ENCODE measurements around the gene ZMAT5.

- TF ChIP-seq CEBPB (IDR thresholded peaks at IDR 0.05) (no peak), TP53 (CRISPR knock-in tag; IDR thresholded peaks at IDR 0.05) (no peak), JUN (IDR thresholded peaks at IDR 0.05) (no peak), CTCF (IDR thresholded peaks at IDR 0.05) (no peak), RARB (CRISPR knock-in tag; IDR thresholded peaks at IDR 0.05) (no peak), RCOR1 (IDR thresholded peaks at IDR 0.05; ENCODE audit: low read depth, low read length) (no peak), USF2 (IDR thresholded peaks at IDR 0.05) (no peak), RAD21 (conservative IDR thresholded peaks at IDR 0.05 in 1 of 2, IDR thresholded peaks at IDR 0.05 in 1 of 2) (no peak), HDAC2 (IDR thresholded peaks at IDR 0.05) (no peak), SREBF2 (IDR thresholded peaks at IDR 0.05) (no peak), REST (IDR thresholded peaks at IDR 0.05) (no peak)
- TF ChIP-seq, protein P1, sequence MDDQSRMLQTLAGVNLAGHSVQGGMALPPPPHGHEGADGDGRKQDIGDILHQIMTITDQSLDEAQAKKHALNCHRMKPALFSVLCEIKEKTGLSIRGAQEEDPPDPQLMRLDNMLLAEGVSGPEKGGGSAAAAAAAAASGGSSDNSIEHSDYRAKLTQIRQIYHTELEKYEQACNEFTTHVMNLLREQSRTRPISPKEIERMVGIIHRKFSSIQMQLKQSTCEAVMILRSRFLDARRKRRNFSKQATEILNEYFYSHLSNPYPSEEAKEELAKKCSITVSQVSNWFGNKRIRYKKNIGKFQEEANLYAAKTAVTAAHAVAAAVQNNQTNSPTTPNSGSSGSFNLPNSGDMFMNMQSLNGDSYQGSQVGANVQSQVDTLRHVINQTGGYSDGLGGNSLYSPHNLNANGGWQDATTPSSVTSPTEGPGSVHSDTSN (IDR thresholded peaks at IDR 0.05): no peak
Observed at GRCh38 chr22:29705651-29706050, 61.2 kb downstream of the ZMAT5 start.

Measured in A549 (cell line).